Lower leg skin (tissue), 3 donors: Measurements from ENCODE around the gene FOSL1.

Experiments
- CTCF ChIP-seq, 3 donors: fragments of 450-650 bp; IDR thresholded peaks; one replicate each; pipeline ENCODE4 v1.5.1; 2016; ENCODE audit warnings: antibody characterized with exemption in 3 of 3, mild to moderate bottlenecking in 3 of 3, moderate library complexity in 2 of 3
- POLR2A ChIP-seq, 2 donors: fragments of 450-650 bp; IDR thresholded peaks; one replicate each; pipeline ENCODE4 v1.6.1; 2016 to 2017; ENCODE audit warnings: antibody characterized with exemption in 2 of 2, mild to moderate bottlenecking in 1 of 2, moderate library complexity in 1 of 2

GRCh38 chr11:65847746-65848145 lies 52.4 kb downstream of the FOSL1 start:
- TF ChIP-seq CTCF (IDR thresholded peaks at IDR 0.05) = no peak
- no peak for TF ChIP-seq POLR2A (IDR thresholded peaks at IDR 0.05)
